ENCODE data around the gene NF1. TPM values are rescaled to one million over a fixed set of nuclear protein-coding genes. Genes with fewer than 3 reads are reported as not detected.

Gene NF1
- total and polyA plus RNA-seq, 11 donors = 6.8 to 82.0 (median 51.4) TPM

GRCh38 chr17:31414550-31414918 lies 319.8 kb downstream of the NF1 start:
- H3K9me3 ChIP-seq = no peaks in the 10 kb centered on the region
- TF ChIP-seq POLR2A (IDR thresholded peaks at IDR 0.05) (no peak), CTCF (IDR thresholded peaks at IDR 0.05) (no peak)
- intact Hi-C loops (cut with DNase I) = no loop called here
- H3K4me3 ChIP-seq = no peak overlapping the region
- H3K27ac ChIP-seq = peak overlapping the region in 1 of 12 donors; percentile 34
- ATAC-seq (no peak), DNase-seq (no peak)
- peaks cover 0 to 21% (median 8%) of the 10 kb centered on the region in 12 donors for H3K4me1 ChIP-seq
- WGBS, 4 donors = 77 to 89% (median 85%) methylated on average over 6 of the region's 6 CpGs
- no peaks in the 10 kb centered on the region for H3K36me3 ChIP-seq
- H3K27me3 ChIP-seq = no peaks in the 10 kb centered on the region

- ATAC-seq = no peak
Observed at GRCh38 chr17:31415004-31415454, 320.3 kb downstream of the NF1 start.

GRCh38 chr17:31415640-31416502 lies 321.1 kb downstream of the NF1 start:
- H3K36me3 ChIP-seq = no peaks in the 10 kb centered on the region
- H3K9me3 ChIP-seq = no peaks in the 10 kb centered on the region
- H3K27me3 ChIP-seq = no peaks in the 10 kb centered on the region
- intact Hi-C loops (cut with DNase I) = no loop called here
- ATAC-seq = no peak
- peak in 1 of 5 donors; percentile 11 for DNase-seq
- H3K4me3 ChIP-seq = no peak overlapping the region
- TF ChIP-seq POLR2A (IDR thresholded peaks at IDR 0.05) (no peak), CTCF (IDR thresholded peaks at IDR 0.05) (no peak)
- H3K4me1 ChIP-seq = peaks cover 0 to 21% (median 8%) of the 10 kb centered on the region in 12 donors
- WGBS, 4 donors = 83 to 87% (median 84%) methylated on average over 12 to 22 of the region's 22 CpGs
- H3K27ac ChIP-seq = no peak overlapping the region

More at GRCh38 chr17:31415004-31415454, 320.3 kb downstream of the NF1 start:
- Histone ChIP-seq H3K27me3 (no peaks in the 10 kb centered on the region), H3K4me3 (no peak overlapping the region), H3K4me1 (peaks cover 0 to 21% (median 8%) of the 10 kb centered on the region in 12 donors), H3K36me3 (no peaks in the 10 kb centered on the region), H3K9me3 (no peaks in the 10 kb centered on the region), H3K27ac (no peak overlapping the region)
- peak in 1 of 5 donors; percentile 3 for DNase-seq
- 69 to 73% (median 71%) methylated on average over 7 of the region's 7 CpGs for WGBS, 4 donors
- TF ChIP-seq CTCF (IDR thresholded peaks at IDR 0.05) (no peak), POLR2A (IDR thresholded peaks at IDR 0.05) (no peak)
- intact Hi-C loops (cut with DNase I) = no loop called here

GRCh38 chr17:31416503-31416923 lies 321.7 kb downstream of the NF1 start:
- H3K27me3 ChIP-seq = no peaks in the 10 kb centered on the region
- ATAC-seq = peak; percentile 48 to 65 (median 60)
- H3K4me3 ChIP-seq = no peak overlapping the region
- peaks cover 0 to under 1% (median 0%) of the 10 kb centered on the region in 12 donors for H3K9me3 ChIP-seq
- peak overlapping the region in 1 of 12 donors; percentile 43 for H3K27ac ChIP-seq
- intact Hi-C loops (cut with DNase I) = no loop called here
- 31 to 47% (median 35%) methylated on average over 8 to 10 of the region's 10 CpGs for WGBS, 4 donors
- TF ChIP-seq CTCF (IDR thresholded peaks at IDR 0.05) (no peak), POLR2A (IDR thresholded peaks at IDR 0.05) (no peak)
- H3K36me3 ChIP-seq = no peaks in the 10 kb centered on the region
- DNase-seq = peak in 2 of 5 donors; percentile 50 to 70
- peaks cover 0 to 21% (median 8%) of the 10 kb centered on the region in 12 donors for H3K4me1 ChIP-seq

All from heart left ventricle (tissue), 16 donors.